Lower leg skin (tissue), 4 donors: ENCODE data around the gene CENPP. TPM values are rescaled to one million over a fixed set of nuclear protein-coding genes. Genes with fewer than 3 reads are reported as not detected.
"Not testable (repeated sequence)": the region's sequence is repeated elsewhere in the genome, so short reads cannot be mapped to it uniquely, and the experiment has no call there.

Experiments
- DNase-seq, 2 donors: peaks; one replicate each; pipeline ENCODE4 v3.0.0-alpha.2; 2019; ENCODE audit warnings: low spot score in 2 of 2
- H3K4me3 ChIP-seq: fragments of 200-600 bp; sonication (generic); 2 replicates; pipeline ENCODE4 v1.5.1; 2017; ENCODE audit warnings: mild to moderate bottlenecking, low read depth; ENCODE audit not compliant: poor library complexity, severe bottlenecking
- CTCF ChIP-seq, 3 donors: fragments of 450-650 bp; IDR thresholded peaks; one replicate each; pipeline ENCODE4 v1.5.1; 2016; ENCODE audit warnings: antibody characterized with exemption in 3 of 3, mild to moderate bottlenecking in 3 of 3, moderate library complexity in 2 of 3
- POLR2A ChIP-seq, 2 donors: fragments of 450-650 bp; IDR thresholded peaks; one replicate each; pipeline ENCODE4 v1.6.1; 2016 to 2017; ENCODE audit warnings: antibody characterized with exemption in 2 of 2, mild to moderate bottlenecking in 1 of 2, moderate library complexity in 1 of 2
- WGBS, 2 donors: methylation state at CpG; one replicate each; pipeline ENCODE4 v1.1.5; 2018; 5-methylcytosine and 5-hydroxymethylcytosine counted together
- intact Hi-C: fragments of 100-400 bp; cut with DNase I; formaldehyde crosslinking; loops from one replicate; pipeline ENCODE4 v1.15.0; 2023; ENCODE audit warnings: low total_unique reads
- total RNA-seq, 4 donors: library from RNA; depleted of rRNA; stranded (reverse); fragments of >200 nt; gene quantifications; one replicate each; pipeline ENCODE4 v1.1.0, GENCODE V29; 2016

Gene CENPP
- total RNA-seq, 4 donors from 2014 or later: 7.8 to 28.8 (median 12.2) TPM

GRCh38 chr9:92407818-92408217 is 82.1 kb downstream of the CENPP start:
- WGBS, 2 donors: 87 to 94% methylated on average over 2 of the region's 2 CpGs
- TF ChIP-seq CTCF (IDR thresholded peaks at IDR 0.05): no peak
- TF ChIP-seq POLR2A (IDR thresholded peaks at IDR 0.05): no peak

GRCh38 chr9:92408747-92409478 is 83.2 kb downstream of the CENPP start:
- DNase-seq: no peak
- WGBS, 2 donors: 90 to 100% methylated on average over 2 of the region's 2 CpGs

More at GRCh38 chr9:92407818-92408217, 82.1 kb downstream of the CENPP start:
- H3K4me3 ChIP-seq: no peak overlapping the region
- DNase-seq: no peak
- intact Hi-C loops: no loop called here

GRCh38 chr9:92411157-92411556 is 85.4 kb downstream of the CENPP start:
- WGBS, 2 donors: 59 to 70% methylated on average over 4 of the region's 4 CpGs

More at GRCh38 chr9:92408747-92409478, 83.2 kb downstream of the CENPP start:
- TF ChIP-seq POLR2A (IDR thresholded peaks at IDR 0.05) (no peak), CTCF (IDR thresholded peaks at IDR 0.05) (no peak)
- H3K4me3 ChIP-seq: no peak overlapping the region
- intact Hi-C loops: no loop called here

GRCh38 chr9:92414566-92414965 is 88.8 kb downstream of the CENPP start:
- no peak overlapping the region for H3K4me3 ChIP-seq
- WGBS, 2 donors: 58 to 67% methylated on average over 1 of the region's 1 CpG
- no peak for DNase-seq
- TF ChIP-seq CTCF (IDR thresholded peaks at IDR 0.05) (no peak), POLR2A (IDR thresholded peaks at IDR 0.05) (no peak)
- intact Hi-C loops: no loop called here

More at GRCh38 chr9:92411157-92411556, 85.4 kb downstream of the CENPP start:
- intact Hi-C loops, DNase-seq, H3K4me3 ChIP-seq: not testable (repeated sequence)

GRCh38 chr9:92422611-92423338 is 97.0 kb downstream of the CENPP start:
- no peak overlapping the region for H3K4me3 ChIP-seq
- no peak for DNase-seq
- intact Hi-C loops: no loop called here
- WGBS, 2 donors: 75 to 76% methylated on average over 2 of the region's 2 CpGs
- TF ChIP-seq POLR2A (IDR thresholded peaks at IDR 0.05) (no peak), CTCF (IDR thresholded peaks at IDR 0.05) (no peak)

- 66 to 80% methylated on average over 2 of the region's 2 CpGs for WGBS, 2 donors
- intact Hi-C loops: no loop called here
- DNase-seq: no peak
- H3K4me3 ChIP-seq: no peak overlapping the region
- TF ChIP-seq POLR2A (IDR thresholded peaks at IDR 0.05) (no peak), CTCF (IDR thresholded peaks at IDR 0.05) (no peak)
These were observed 97.9 kb downstream of the CENPP start for GRCh38 chr9:92423612-92424011.
